Measurements from ENCODE around the gene EFHD2.
"Not testable (repeated sequence)": the region's sequence is repeated elsewhere in the genome, so short reads cannot be mapped to it uniquely, and the experiment has no call there.

The EFHD2 gene

GRCh38 chr1:15384301-15384901 is 25.3 kb upstream of the EFHD2 start:
- Histone ChIP-seq H3K4ac (ENCODE audit: low read depth, low read length) (no peak overlapping the region), H3K27me3 (ENCODE audit: insufficient read depth, low read length, poor library complexity) (peaks cover 7% of the 10 kb centered on the region), H3K27ac (ENCODE audit: low read depth, low read length) (no peak overlapping the region)

GRCh38 chr1:15385420-15385819 is 24.3 kb upstream of the EFHD2 start:
- Histone ChIP-seq H3K79me1 (ENCODE audit: low read length) (no peaks in the 10 kb centered on the region), H3K4ac (ENCODE audit: low read depth, low read length) (no peak overlapping the region), H3K36me3 (ENCODE audit: control insufficient read depth, insufficient read depth, low read length) (no peaks in the 10 kb centered on the region), H3K9ac (ENCODE audit: low read length) (no peak overlapping the region), H4K5ac (ENCODE audit: low read length) (no peak overlapping the region), H2AK5ac (ENCODE audit: low read length) (no peak overlapping the region), H3K56ac (ENCODE audit: low read length) (no peak overlapping the region), H2BK15ac (replicated peaks; ENCODE audit: low read depth) (no peak overlapping the region), H3K27ac (ENCODE audit: low read depth, low read length) (no peak overlapping the region), H4K8ac (ENCODE audit: low read depth, low read length) (no peak overlapping the region), H2BK5ac (ENCODE audit: low read length) (no peak overlapping the region), H3K27me3 (ENCODE audit: insufficient read depth, low read length, poor library complexity) (peaks cover 7% of the 10 kb centered on the region), H3K23ac (ENCODE audit: low read length) (no peak overlapping the region), H3K4me2 (ENCODE audit: low read length) (no peak overlapping the region), H3K18ac (ENCODE audit: low read length) (no peak overlapping the region), H2BK120ac (ENCODE audit: low read depth, low read length) (no peak overlapping the region), H3K4me3 (ENCODE audit: low read length) (no peak overlapping the region), H3K79me2 (ENCODE audit: control insufficient read depth, insufficient read depth, low read length) (no peaks in the 10 kb centered on the region), H3K4me1 (ENCODE audit: control insufficient read depth, low read depth, low read length) (peaks cover 2% of the 10 kb centered on the region)
- no peak for DNase-seq
- WGBS (ENCODE audit: extremely low coverage, insufficient coverage, low lambda C conversion rate) = no CpG with 5 or more reads among the region's 3 CpGs

More at GRCh38 chr1:15384301-15384901, 25.3 kb upstream of the EFHD2 start:
- H3K79me1 ChIP-seq (ENCODE audit: low read length) = no peaks in the 10 kb centered on the region
- no peak overlapping the region for H2BK15ac ChIP-seq (replicated peaks; ENCODE audit: low read depth)
- H3K9ac ChIP-seq (ENCODE audit: low read length) = no peak overlapping the region
- no peak overlapping the region for H2AK5ac ChIP-seq (ENCODE audit: low read length)
- H3K36me3 ChIP-seq (ENCODE audit: control insufficient read depth, insufficient read depth, low read length) = no peaks in the 10 kb centered on the region
- DNase-seq = peak; percentile 64
- H3K4me2 ChIP-seq (ENCODE audit: low read length) = no peak overlapping the region
- H4K8ac ChIP-seq (ENCODE audit: low read depth, low read length) = no peak overlapping the region
- no peak overlapping the region for H2BK120ac ChIP-seq (ENCODE audit: low read depth, low read length)
- H4K5ac ChIP-seq (ENCODE audit: low read length) = no peak overlapping the region
- no CpG with 5 or more reads among the region's 20 CpGs for WGBS (ENCODE audit: extremely low coverage, insufficient coverage, low lambda C conversion rate)
- H3K79me2 ChIP-seq (ENCODE audit: control insufficient read depth, insufficient read depth, low read length) = no peaks in the 10 kb centered on the region
- peak overlapping the region; percentile 17 for H3K23ac ChIP-seq (ENCODE audit: low read length)
- no peak overlapping the region for H3K18ac ChIP-seq (ENCODE audit: low read length)
- peaks cover 2% of the 10 kb centered on the region for H3K4me1 ChIP-seq (ENCODE audit: control insufficient read depth, low read depth, low read length)
- no peak overlapping the region for H2BK5ac ChIP-seq (ENCODE audit: low read length)
- H3K4me3 ChIP-seq (ENCODE audit: low read length) = no peak overlapping the region
- H3K56ac ChIP-seq (ENCODE audit: low read length) = no peak overlapping the region

GRCh38 chr1:15386164-15386749 is 23.4 kb upstream of the EFHD2 start:
- Histone ChIP-seq H3K4ac (ENCODE audit: low read depth, low read length) (no peak overlapping the region), H2BK5ac (ENCODE audit: low read length) (no peak overlapping the region), H3K79me1 (ENCODE audit: low read length) (no peaks in the 10 kb centered on the region), H2BK15ac (replicated peaks; ENCODE audit: low read depth) (no peak overlapping the region), H4K8ac (ENCODE audit: low read depth, low read length) (no peak overlapping the region), H3K79me2 (ENCODE audit: control insufficient read depth, insufficient read depth, low read length) (no peaks in the 10 kb centered on the region), H3K4me3 (ENCODE audit: low read length) (no peak overlapping the region), H4K5ac (ENCODE audit: low read length) (no peak overlapping the region), H3K9ac (ENCODE audit: low read length) (no peak overlapping the region), H2AK5ac (ENCODE audit: low read length) (no peak overlapping the region), H3K27ac (ENCODE audit: low read depth, low read length) (no peak overlapping the region), H3K23ac (ENCODE audit: low read length) (no peak overlapping the region), H3K4me1 (ENCODE audit: control insufficient read depth, low read depth, low read length) (peaks cover 2% of the 10 kb centered on the region), H2BK120ac (ENCODE audit: low read depth, low read length) (no peak overlapping the region), H3K18ac (ENCODE audit: low read length) (no peak overlapping the region), H3K56ac (ENCODE audit: low read length) (no peak overlapping the region), H3K27me3 (ENCODE audit: insufficient read depth, low read length, poor library complexity) (peaks cover 7% of the 10 kb centered on the region), H3K36me3 (ENCODE audit: control insufficient read depth, insufficient read depth, low read length) (no peaks in the 10 kb centered on the region), H3K4me2 (ENCODE audit: low read length) (no peak overlapping the region)
- WGBS (ENCODE audit: extremely low coverage, insufficient coverage, low lambda C conversion rate) = no CpG with 5 or more reads among the region's 17 CpGs
- DNase-seq = no peak

GRCh38 chr1:15388201-15388880 is 21.3 kb upstream of the EFHD2 start:
- H2BK5ac ChIP-seq (ENCODE audit: low read length) = no peak overlapping the region

GRCh38 chr1:15389828-15390227 is 19.9 kb upstream of the EFHD2 start:
- not testable (repeated sequence) for H4K5ac ChIP-seq (ENCODE audit: low read length); DNase-seq; H2BK120ac ChIP-seq (ENCODE audit: low read depth, low read length); H3K18ac ChIP-seq (ENCODE audit: low read length); H2BK5ac ChIP-seq (ENCODE audit: low read length); H4K8ac ChIP-seq (ENCODE audit: low read depth, low read length); H2AK5ac ChIP-seq (ENCODE audit: low read length); H3K36me3 ChIP-seq (ENCODE audit: control insufficient read depth, insufficient read depth, low read length); H3K4ac ChIP-seq (ENCODE audit: low read depth, low read length); H3K4me3 ChIP-seq (ENCODE audit: low read length); H3K79me1 ChIP-seq (ENCODE audit: low read length); H3K4me1 ChIP-seq (ENCODE audit: control insufficient read depth, low read depth, low read length); H3K79me2 ChIP-seq (ENCODE audit: control insufficient read depth, insufficient read depth, low read length); H3K56ac ChIP-seq (ENCODE audit: low read length); H3K27me3 ChIP-seq (ENCODE audit: insufficient read depth, low read length, poor library complexity); H3K27ac ChIP-seq (ENCODE audit: low read depth, low read length); H3K9ac ChIP-seq (ENCODE audit: low read length); H3K23ac ChIP-seq (ENCODE audit: low read length); H2BK15ac ChIP-seq (replicated peaks; ENCODE audit: low read depth); H3K4me2 ChIP-seq (ENCODE audit: low read length)
- no CpG with 5 or more reads among the region's 8 CpGs for WGBS (ENCODE audit: extremely low coverage, insufficient coverage, low lambda C conversion rate)

More at GRCh38 chr1:15388201-15388880, 21.3 kb upstream of the EFHD2 start:
- no peaks in the 10 kb centered on the region for H3K79me2 ChIP-seq (ENCODE audit: control insufficient read depth, insufficient read depth, low read length)
- H3K79me1 ChIP-seq (ENCODE audit: low read length) = no peaks in the 10 kb centered on the region
- H2BK120ac ChIP-seq (ENCODE audit: low read depth, low read length) = no peak overlapping the region
- H3K4ac ChIP-seq (ENCODE audit: low read depth, low read length) = no peak overlapping the region
- no peaks in the 10 kb centered on the region for H3K36me3 ChIP-seq (ENCODE audit: control insufficient read depth, insufficient read depth, low read length)
- no peak overlapping the region for H4K5ac ChIP-seq (ENCODE audit: low read length)
- no peak overlapping the region for H3K27ac ChIP-seq (ENCODE audit: low read depth, low read length)
- H3K9ac ChIP-seq (ENCODE audit: low read length) = no peak overlapping the region
- H3K23ac ChIP-seq (ENCODE audit: low read length) = no peak overlapping the region
- H3K27me3 ChIP-seq (ENCODE audit: insufficient read depth, low read length, poor library complexity) = peaks cover 7% of the 10 kb centered on the region
- no peak overlapping the region for H3K4me3 ChIP-seq (ENCODE audit: low read length)
- no peak overlapping the region for H2AK5ac ChIP-seq (ENCODE audit: low read length)
- H3K56ac ChIP-seq (ENCODE audit: low read length) = no peak overlapping the region
- no CpG with 5 or more reads among the region's 15 CpGs for WGBS (ENCODE audit: extremely low coverage, insufficient coverage, low lambda C conversion rate)
- H3K18ac ChIP-seq (ENCODE audit: low read length) = no peak overlapping the region
- peaks cover 2% of the 10 kb centered on the region for H3K4me1 ChIP-seq (ENCODE audit: control insufficient read depth, low read depth, low read length)
- H2BK15ac ChIP-seq (replicated peaks; ENCODE audit: low read depth) = no peak overlapping the region
- H3K4me2 ChIP-seq (ENCODE audit: low read length) = peak overlapping the region; percentile 10
- no peak overlapping the region for H4K8ac ChIP-seq (ENCODE audit: low read depth, low read length)
- no peak for DNase-seq
